B cell (primary cell): ENCODE results near the gene FMN1.

Source experiments
- CTCF ChIP-seq: fragments of 200-600 bp; IDR thresholded peaks from one replicate; pipeline ENCODE4 v1.8.0; 2022; ENCODE audit warnings: antibody characterized with exemption, mild to moderate bottlenecking
- EZH2 ChIP-seq: IDR thresholded peaks from 2 replicates; pipeline ENCODE4 v1.6.1; 2012; ENCODE audit warnings: borderline replicate concordance, low read depth, mild to moderate bottlenecking, moderate library complexity, low read length; ENCODE audit not compliant: insufficient read depth, poor library complexity, severe bottlenecking

GRCh38 chr15:33008284-33008995, 186.1 kb downstream of the FMN1 start:
- no peak for TF ChIP-seq CTCF
- no peak for TF ChIP-seq EZH2
